ENCODE measurements around the gene RDH5.
A peak's percentile ranks its signal among the peaks of the same experiment; 100 is the strongest.

GRCh38 chr12:55738123-55739024 lies 18.2 kb downstream of the RDH5 start:
- TF ChIP-seq TAF1 (IDR thresholded peaks at IDR 0.05; ENCODE audit: low read depth, low read length) (0 out of 2 replicates have a peak, but pooled peaks have one; percentile 32), POLR2AphosphoS5 (IDR thresholded peaks at IDR 0.05; ENCODE audit: low read depth, low read length) (no peak), POLR2A (IDR thresholded peaks at IDR 0.05; ENCODE audit: low read depth, low read length) (no peak), POU2F2 (IDR thresholded peaks at IDR 0.05; ENCODE audit: low read depth, low read length) (no peak)
